Cardiac fibroblast (primary cell): Measurements from ENCODE around the gene NRL.

ENCODE experiments used
- DNase-seq, 2 donors: peaks; one replicate each; pipeline versions ENCODE4 v3.0.0 to v3.0.0-alpha.2; 2010; ENCODE audit warnings: low read depth in 2 of 2
- H3K4me3 ChIP-seq, 2 donors: replicated peaks in 1 of 2; 1 replicate in 1 of 2; 2 replicates in 1 of 2; pipeline ENCODE4 v1.5.1; 2011; ENCODE audit warnings: low read depth in 2 of 2, low read length in 2 of 2, mild to moderate bottlenecking in 2 of 2, moderate library complexity in 1 of 2
- CTCF ChIP-seq: IDR thresholded peaks from one replicate; pipeline ENCODE4 v1.5.1; 2011; ENCODE audit warnings: low read depth, mild to moderate bottlenecking, low read length, inconsistent platforms

Gene NRL

DNA sequence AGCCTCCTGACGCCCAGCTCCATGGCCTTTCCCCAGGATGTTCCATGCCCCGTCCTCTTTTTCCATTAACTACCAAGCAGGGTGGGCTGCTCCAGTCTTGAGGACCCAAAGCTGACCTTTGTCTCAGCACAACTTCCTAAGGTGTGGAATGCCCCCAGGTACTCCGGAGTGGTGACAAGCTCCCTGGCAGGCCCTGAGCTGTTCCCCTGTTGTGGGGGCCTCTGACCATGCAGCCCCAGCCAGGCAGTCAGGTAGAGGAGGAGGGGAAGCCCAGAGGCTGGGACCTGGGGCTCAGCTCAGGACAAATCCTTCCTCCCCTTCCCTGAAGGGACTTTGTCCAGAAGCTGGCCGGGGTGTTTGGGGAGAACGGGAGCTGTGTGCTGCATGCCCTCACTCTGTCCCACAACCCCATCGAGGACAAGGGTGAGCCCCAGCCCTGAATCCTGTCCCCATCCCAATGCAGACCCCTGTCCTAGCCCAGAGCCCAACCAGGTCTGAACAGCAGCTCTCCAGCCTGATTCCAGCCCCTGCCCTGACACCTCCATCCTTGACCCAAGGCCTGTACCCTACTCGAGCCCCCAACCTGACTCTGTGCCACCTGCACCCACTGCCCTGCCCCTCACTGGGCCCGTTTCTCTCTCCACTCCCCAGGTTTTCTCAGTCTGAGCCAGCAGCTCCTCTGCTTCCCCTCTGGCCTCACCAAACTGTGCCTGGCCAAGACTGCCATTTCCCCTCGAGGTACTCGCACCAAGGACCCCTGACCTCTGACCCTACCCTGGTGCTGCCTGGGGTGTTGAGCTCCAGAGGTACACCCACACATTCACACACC is 58.6 kb downstream of the NRL start:
- H3K4me3 ChIP-seq = no peak overlapping the region
- no peak for TF ChIP-seq CTCF
- no peak for DNase-seq

GRCh38 chr14:24054646-24055045 is 60.1 kb downstream of the NRL start:
- H3K4me3 ChIP-seq = no peak overlapping the region
- no peak for DNase-seq
- TF ChIP-seq CTCF = no peak

DNA sequence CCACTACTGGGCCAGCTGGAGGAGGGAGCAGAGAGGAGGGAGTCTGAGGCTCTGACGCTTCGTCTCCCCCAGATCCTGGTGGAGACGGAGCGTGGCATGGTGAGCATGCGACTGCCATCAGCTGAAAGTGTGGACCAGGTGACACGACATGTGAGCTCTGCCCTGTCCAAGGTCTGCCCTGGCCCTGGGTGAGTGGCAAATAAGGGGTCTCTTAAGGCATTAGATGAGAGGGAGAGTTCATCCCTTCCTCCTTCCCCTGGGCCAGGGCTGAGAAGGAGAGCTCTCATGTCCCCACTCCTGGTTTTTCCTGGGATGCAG is 60.5 kb downstream of the NRL start:
- H3K4me3 ChIP-seq = no peak overlapping the region
- DNase-seq = no peak
- TF ChIP-seq CTCF = no peak

- DNase-seq = no peak
- no peak for TF ChIP-seq CTCF
- H3K4me3 ChIP-seq = no peak overlapping the region
These were observed 61.0 kb downstream of the NRL start for GRCh38 chr14:24053548-24054323.

DNA sequence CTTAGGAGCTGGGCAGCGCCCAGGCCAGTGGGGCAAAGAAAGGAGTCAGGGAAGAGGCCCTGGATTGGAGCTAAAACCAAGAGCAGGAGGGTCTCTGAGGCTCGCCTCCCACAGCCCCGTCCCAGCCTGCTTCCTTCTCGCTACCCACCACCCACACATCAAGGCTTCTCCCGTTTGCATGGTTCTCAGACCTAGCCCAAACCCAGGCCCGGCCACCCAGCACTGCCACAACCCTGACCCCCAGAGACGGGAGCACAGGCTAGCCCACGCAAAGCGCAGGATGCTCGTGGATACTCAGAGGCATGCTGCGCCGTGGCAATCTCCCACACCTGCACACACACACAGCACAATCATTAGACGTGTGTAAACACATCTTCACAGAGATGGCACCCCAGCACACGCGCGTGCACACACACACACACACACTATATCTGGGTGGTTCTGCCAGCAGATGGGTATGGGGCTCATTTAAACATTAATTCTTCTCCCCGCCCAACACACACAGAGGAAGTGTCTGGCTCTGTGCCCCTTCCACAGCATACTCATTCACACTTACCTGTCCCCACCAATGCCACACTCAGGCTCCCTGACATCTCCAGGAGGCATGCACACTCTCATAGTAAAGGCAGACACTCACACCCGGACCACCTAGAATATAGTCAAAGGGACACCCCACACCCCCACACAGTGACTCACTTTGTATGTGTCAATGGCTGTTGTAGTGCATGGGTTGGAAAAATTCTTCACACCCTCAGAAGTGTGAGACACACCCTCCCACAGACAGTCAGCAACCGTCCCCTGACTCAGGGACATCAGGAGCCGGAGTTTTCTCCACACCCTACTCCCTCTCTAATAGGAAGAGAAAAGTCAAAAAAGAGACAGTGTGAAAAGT is 61.8 kb downstream of the NRL start:
- H3K4me3 ChIP-seq = peak overlapping the region in 1 of 2 donors; percentile 49
- DNase-seq = no peak
- TF ChIP-seq CTCF = no peak

- peak within 1 kb of the TSS; percentile 49 to 54 for H3K4me3 ChIP-seq
- DNase-seq = peak; percentile 32 to 52
- TF ChIP-seq CTCF = no peak
These were observed 62.7 kb downstream of the NRL start, which contains the start of gene CARMIL3 for GRCh38 chr14:24051789-24052655. CARMIL3 (plus strand) TSS chr14:24052009; CDS start chr14:24052154, 145 bp downstream.
